HL-60 (cell line): ENCODE data around the gene NOVA2.

Experiments
- CTCF ChIP-seq: IDR thresholded peaks from one replicate; pipeline ENCODE4 v1.5.1; 2011; ENCODE audit warnings: low read length, control low read depth, inconsistent platforms; ENCODE audit not compliant: insufficient read depth
- GABPA ChIP-seq: IDR thresholded peaks from 2 replicates; pipeline ENCODE4 v1.6.1; 2012; ENCODE audit warnings: low read depth
- POLR2AphosphoS5 ChIP-seq: IDR thresholded peaks from 2 replicates; pipeline ENCODE4 v1.6.1; 2012; ENCODE audit warnings: low read depth
- REST ChIP-seq: IDR thresholded peaks from 2 replicates; pipeline ENCODE4 v1.6.1; 2012; ENCODE audit warnings: low read depth; ENCODE audit not compliant: insufficient replicate concordance
- SPI1 ChIP-seq: IDR thresholded peaks from 2 replicates; pipeline ENCODE4 v1.6.1; 2012; ENCODE audit warnings: low read depth, mild to moderate bottlenecking, borderline replicate concordance

GRCh38 chr19:45927565-45928261, 46.0 kb downstream of the NOVA2 start:
- no peak for TF ChIP-seq CTCF
- TF ChIP-seq REST, result no peak
- TF ChIP-seq GABPA, result no peak
- 0 out of 2 replicates have a peak, but pooled peaks have one; percentile 21 for TF ChIP-seq POLR2AphosphoS5
- no peak for TF ChIP-seq SPI1
